ENCODE measurements around the gene ADGRF1. TPM values are rescaled to one million over a fixed set of nuclear protein-coding genes. Genes with fewer than 3 reads are reported as not detected.

Gene ADGRF1
- total RNA-seq, 4 donors from 2014 or later, result not detected

GRCh38 chr6:46959419-46959818 is 82.7 kb downstream of the ADGRF1 start:
- TF ChIP-seq CTCF (IDR thresholded peaks at IDR 0.05; ENCODE audit: low read depth), result no peak

DNA sequence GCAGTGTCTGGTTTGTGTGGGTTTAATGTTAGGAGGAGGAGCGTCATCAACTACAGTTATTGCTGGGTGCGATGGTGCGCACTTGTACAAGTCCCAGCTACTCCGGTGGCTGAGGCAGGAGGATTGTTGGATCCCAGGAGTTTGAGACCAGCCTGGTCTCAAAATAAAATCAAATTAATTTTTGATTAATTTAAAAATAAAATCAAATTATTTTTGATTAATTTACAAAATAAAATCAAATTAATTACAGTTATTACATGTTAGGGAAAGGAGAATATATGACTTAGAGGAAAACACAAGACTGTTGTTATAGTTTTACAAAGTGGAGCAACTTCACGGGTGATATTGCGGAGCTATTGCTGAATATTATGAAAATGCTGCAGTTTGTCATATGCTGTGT is 85.7 kb downstream of the ADGRF1 start:
- TF ChIP-seq CTCF (IDR thresholded peaks at IDR 0.05; ENCODE audit: low read depth), result no peak

- TF ChIP-seq CTCF (IDR thresholded peaks at IDR 0.05; ENCODE audit: low read depth), result no peak
These were observed 87.2 kb downstream of the ADGRF1 start for GRCh38 chr6:46954837-46955451.

GRCh38 chr6:46953921-46954320 is 88.2 kb downstream of the ADGRF1 start:
- no peak for TF ChIP-seq CTCF (IDR thresholded peaks at IDR 0.05; ENCODE audit: low read depth)

DNA sequence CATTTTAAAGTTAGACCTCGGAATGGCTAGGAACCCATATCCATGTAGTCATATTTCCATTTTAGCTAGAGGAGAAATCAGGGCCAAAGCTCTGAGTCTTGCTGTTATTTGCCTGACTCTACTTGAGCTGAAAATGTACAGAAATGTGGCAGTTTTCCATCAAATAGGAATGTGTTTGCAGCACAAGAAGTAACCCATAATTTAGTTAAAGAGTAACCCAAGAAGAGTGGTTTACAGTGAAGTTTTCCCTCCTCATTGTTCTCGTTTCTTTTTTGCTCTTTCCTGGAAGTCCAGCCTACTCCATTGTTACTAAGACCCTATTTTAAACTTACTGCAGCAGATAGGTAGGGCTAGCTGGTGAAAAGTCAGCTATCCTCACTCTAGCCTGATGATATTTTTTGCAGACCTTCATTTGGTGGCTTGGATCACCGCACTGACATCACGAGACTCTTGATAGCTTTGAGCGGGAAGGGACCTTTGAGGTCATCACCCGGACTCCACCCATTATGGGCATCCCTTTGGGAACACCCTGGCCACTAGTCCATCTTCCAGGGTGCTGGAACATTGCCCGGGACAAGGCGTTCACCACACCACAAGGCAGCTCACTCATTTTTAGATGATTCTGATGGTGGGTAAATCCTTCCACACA is 92.4 kb downstream of the ADGRF1 start:
- TF ChIP-seq CTCF (IDR thresholded peaks at IDR 0.05; ENCODE audit: low read depth), result no peak

DNA sequence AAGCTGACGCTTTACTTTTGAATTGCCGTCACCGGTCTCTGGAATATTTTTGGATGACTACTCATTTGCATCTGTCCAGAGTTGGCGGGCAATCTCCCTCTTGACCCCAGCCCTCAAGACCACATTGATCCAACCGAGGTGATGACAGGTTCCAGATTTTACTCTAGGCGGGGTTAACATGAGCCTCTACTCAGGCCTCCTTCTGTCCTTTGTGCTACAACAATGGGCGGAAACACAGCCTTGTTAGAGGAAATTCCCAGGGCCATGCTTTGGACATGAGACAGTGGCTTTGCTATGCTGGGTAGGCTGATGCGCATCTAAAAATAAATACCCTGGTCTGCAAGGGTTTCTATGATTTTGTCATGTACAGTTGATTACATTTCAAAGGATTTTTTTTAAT is 93.4 kb downstream of the ADGRF1 start:
- TF ChIP-seq CTCF (IDR thresholded peaks at IDR 0.05; ENCODE audit: low read depth), result no peak

Other genes starting within 250 kb of the ADGRF1 start
- gene MEP1A, start 248.9 kb downstream of the ADGRF1 start, total RNA-seq, result under 1 TPM in 1 of 4 donors, not detected in 3; 0.65 TPM
- 100 to 1,000 TPM in 2 of 4 donors, 10 to 100 TPM in 2; 30.4 to 144 (median 73.9) TPM for gene ADGRF5, start 120.4 kb downstream of the ADGRF1 start, total RNA-seq

Data from subcutaneous adipose tissue (tissue), 4 donors.